ENCODE results near the gene MAPRE3. TPM values are rescaled to one million over a fixed set of nuclear protein-coding genes. Genes with fewer than 3 reads are reported as not detected.

MAPRE3 gene
- total RNA-seq, 1 experiment from 2014 or later, result 10.3 TPM

GRCh38 chr2:26975656-26976055 lies 5.2 kb downstream of the MAPRE3 start (continued):
- TF ChIP-seq, protein P1, sequence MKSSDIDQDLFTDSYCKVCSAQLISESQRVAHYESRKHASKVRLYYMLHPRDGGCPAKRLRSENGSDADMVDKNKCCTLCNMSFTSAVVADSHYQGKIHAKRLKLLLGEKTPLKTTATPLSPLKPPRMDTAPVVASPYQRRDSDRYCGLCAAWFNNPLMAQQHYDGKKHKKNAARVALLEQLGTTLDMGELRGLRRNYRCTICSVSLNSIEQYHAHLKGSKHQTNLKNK (CRISPR knock-in tag; IDR thresholded peaks at IDR 0.05), result no peak
- TF ChIP-seq GTF2I (CRISPR knock-in tag; conservative IDR thresholded peaks at IDR 0.05) (no peak), CTCF (IDR thresholded peaks at IDR 0.05) (no peak)

- H3K4me1 Mint-ChIP-seq, result peaks cover 31% of the 10 kb centered on the region
- ChIA-PET POLR2A (no interaction called here), CTCF (interaction anchor here (1.5 to 2.5 kb wide), 5 partner anchors 14 to 48 kb away, joined by 3 to 25 read pairs (median 12); no protein-coding TSS in a partner anchor)
- TF ChIP-seq ATF3 (CRISPR knock-in tag; conservative IDR thresholded peaks at IDR 0.05) (no peak), ZNF396 (CRISPR knock-in tag; IDR thresholded peaks at IDR 0.05; ENCODE audit: borderline replicate concordance) (no peak), OVOL2 (CRISPR knock-in tag; IDR thresholded peaks at IDR 0.05; ENCODE audit: borderline replicate concordance) (no peak), ESRRA (CRISPR knock-in tag; IDR thresholded peaks at IDR 0.05; ENCODE audit: borderline replicate concordance) (no peak), JAZF1 (CRISPR knock-in tag; IDR thresholded peaks at IDR 0.05) (no peak), TEAD1 (CRISPR knock-in tag; IDR thresholded peaks at IDR 0.05) (no peak), ZNF281 (CRISPR knock-in tag; IDR thresholded peaks at IDR 0.05) (no peak), RORB (CRISPR knock-in tag; IDR thresholded peaks at IDR 0.05) (no peak)
- TF ChIP-seq, protein P2, sequence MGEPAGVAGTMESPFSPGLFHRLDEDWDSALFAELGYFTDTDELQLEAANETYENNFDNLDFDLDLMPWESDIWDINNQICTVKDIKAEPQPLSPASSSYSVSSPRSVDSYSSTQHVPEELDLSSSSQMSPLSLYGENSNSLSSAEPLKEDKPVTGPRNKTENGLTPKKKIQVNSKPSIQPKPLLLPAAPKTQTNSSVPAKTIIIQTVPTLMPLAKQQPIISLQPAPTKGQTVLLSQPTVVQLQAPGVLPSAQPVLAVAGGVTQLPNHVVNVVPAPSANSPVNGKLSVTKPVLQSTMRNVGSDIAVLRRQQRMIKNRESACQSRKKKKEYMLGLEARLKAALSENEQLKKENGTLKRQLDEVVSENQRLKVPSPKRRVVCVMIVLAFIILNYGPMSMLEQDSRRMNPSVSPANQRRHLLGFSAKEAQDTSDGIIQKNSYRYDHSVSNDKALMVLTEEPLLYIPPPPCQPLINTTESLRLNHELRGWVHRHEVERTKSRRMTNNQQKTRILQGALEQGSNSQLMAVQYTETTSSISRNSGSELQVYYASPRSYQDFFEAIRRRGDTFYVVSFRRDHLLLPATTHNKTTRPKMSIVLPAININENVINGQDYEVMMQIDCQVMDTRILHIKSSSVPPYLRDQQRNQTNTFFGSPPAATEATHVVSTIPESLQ (CRISPR knock-in tag; IDR thresholded peaks at IDR 0.05), result no peak
- no peaks in the 10 kb centered on the region for H3K9me3 Mint-ChIP-seq
- DNase-seq (ENCODE audit: low spot score) (no peak), ATAC-seq (no peak)
- H3K27me3 Mint-ChIP-seq (ENCODE audit: low read depth), result peaks cover 14% of the 10 kb centered on the region
- no peak overlapping the region for H3K4me3 Mint-ChIP-seq
- H3K27ac Mint-ChIP-seq, result no peak overlapping the region
- no peaks in the 10 kb centered on the region for H3K36me3 Mint-ChIP-seq
These were observed 5.8 kb downstream of the MAPRE3 start for GRCh38 chr2:26976237-26976636.

DNA sequence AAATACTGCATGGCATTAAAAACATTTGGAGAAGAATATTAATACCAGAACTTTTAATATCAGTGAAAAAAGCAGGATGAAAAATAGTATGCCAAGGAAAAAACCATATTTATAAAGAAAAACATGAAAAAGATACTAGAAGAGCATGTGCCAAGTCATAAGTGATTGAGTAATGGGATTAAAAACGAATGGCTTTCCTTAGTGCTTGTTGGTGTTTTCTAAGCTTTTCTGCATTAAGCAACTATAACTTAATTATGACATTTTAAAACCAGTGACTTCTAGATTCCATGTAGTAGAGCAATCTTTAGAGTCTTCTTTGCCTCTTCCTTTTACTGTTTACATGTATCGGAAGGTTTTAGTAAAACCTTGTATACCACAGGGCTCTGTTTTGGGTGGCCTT lies 6.6 kb downstream of the MAPRE3 start:
- ATAC-seq, result no peak
- Mint-ChIP-seq H3K4me3 (no peak overlapping the region), H3K9me3 (no peaks in the 10 kb centered on the region), H3K4me1 (peaks cover 24% of the 10 kb centered on the region), H3K27me3 (ENCODE audit: low read depth) (peaks cover 8% of the 10 kb centered on the region; the same call in 1 of the 2 replicates), H3K27ac (no peak overlapping the region), H3K36me3 (no peaks in the 10 kb centered on the region)
- CTCF ChIA-PET, result interaction anchor here (0.9 to 2.5 kb wide), 4 partner anchors 15 to 40 kb away, joined by 5 to 25 read pairs (median 12); no protein-coding TSS in a partner anchor
- TF ChIP-seq, protein P3, sequence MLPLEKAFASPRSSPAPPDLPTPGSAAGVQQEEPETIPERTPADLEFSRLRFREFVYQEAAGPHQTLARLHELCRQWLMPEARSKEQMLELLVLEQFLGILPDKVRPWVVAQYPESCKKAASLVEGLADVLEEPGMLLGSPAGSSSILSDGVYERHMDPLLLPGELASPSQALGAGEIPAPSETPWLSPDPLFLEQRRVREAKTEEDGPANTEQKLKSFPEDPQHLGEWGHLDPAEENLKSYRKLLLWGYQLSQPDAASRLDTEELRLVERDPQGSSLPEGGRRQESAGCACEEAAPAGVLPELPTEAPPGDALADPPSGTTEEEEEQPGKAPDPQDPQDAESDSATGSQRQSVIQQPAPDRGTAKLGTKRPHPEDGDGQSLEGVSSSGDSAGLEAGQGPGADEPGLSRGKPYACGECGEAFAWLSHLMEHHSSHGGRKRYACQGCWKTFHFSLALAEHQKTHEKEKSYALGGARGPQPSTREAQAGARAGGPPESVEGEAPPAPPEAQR (CRISPR knock-in tag; IDR thresholded peaks at IDR 0.05), result no peak
- no peak for TF ChIP-seq IRF2 (CRISPR knock-in tag; IDR thresholded peaks at IDR 0.05; ENCODE audit: borderline replicate concordance, low read depth)
- TF ChIP-seq, protein P4, sequence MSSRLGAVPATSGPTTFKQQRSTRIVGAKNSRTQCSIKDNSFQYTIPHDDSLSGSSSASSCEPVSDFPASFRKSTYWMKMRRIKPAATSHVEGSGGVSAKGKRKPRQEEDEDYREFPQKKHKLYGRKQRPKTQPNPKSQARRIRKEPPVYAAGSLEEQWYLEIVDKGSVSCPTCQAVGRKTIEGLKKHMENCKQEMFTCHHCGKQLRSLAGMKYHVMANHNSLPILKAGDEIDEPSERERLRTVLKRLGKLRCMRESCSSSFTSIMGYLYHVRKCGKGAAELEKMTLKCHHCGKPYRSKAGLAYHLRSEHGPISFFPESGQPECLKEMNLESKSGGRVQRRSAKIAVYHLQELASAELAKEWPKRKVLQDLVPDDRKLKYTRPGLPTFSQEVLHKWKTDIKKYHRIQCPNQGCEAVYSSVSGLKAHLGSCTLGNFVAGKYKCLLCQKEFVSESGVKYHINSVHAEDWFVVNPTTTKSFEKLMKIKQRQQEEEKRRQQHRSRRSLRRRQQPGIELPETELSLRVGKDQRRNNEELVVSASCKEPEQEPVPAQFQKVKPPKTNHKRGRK (CRISPR knock-in tag; IDR thresholded peaks at IDR 0.05; ENCODE audit: borderline replicate concordance), result no peak
- TF ChIP-seq ETV6 (CRISPR knock-in tag; IDR thresholded peaks at IDR 0.05), result no peak
- no peak for TF ChIP-seq MYBL2 (CRISPR knock-in tag; IDR thresholded peaks at IDR 0.05)
- TF ChIP-seq, protein P5, sequence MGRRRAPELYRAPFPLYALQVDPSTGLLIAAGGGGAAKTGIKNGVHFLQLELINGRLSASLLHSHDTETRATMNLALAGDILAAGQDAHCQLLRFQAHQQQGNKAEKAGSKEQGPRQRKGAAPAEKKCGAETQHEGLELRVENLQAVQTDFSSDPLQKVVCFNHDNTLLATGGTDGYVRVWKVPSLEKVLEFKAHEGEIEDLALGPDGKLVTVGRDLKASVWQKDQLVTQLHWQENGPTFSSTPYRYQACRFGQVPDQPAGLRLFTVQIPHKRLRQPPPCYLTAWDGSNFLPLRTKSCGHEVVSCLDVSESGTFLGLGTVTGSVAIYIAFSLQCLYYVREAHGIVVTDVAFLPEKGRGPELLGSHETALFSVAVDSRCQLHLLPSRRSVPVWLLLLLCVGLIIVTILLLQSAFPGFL (CRISPR knock-in tag; IDR thresholded peaks at IDR 0.05; ENCODE audit: borderline replicate concordance), result no peak
- TF ChIP-seq EMX1 (CRISPR knock-in tag; IDR thresholded peaks at IDR 0.05), result no peak
- POLR2A ChIA-PET, result no interaction called here
- no peak for DNase-seq (ENCODE audit: low spot score)

Data from WTC11 (cell line).